Calu3 (cell line): ENCODE measurements around the gene TRIO. TPM values are rescaled to one million over a fixed set of nuclear protein-coding genes. Genes with fewer than 3 reads are reported as not detected.

Experiments used
- BruUV-seq: library from RNA; stranded (reverse); fragments of 400-500 nt; replicated peaks from 2 replicates; lab custom pipeline; 2021; lab: Mats Ljungman, UMichigan
- CTCF ChIA-PET: fragments of 300-600 bp; sonication (Branson Sonifier 250); formaldehyde crosslinking; loops from one replicate; lab custom pipeline; 2022; ENCODE audit warnings: antibody characterized with exemption; lab: Charles Lee
- DNase-seq: peaks from one replicate; pipeline ENCODE4 v3.0.0; 2022
- H3K27ac Mint-ChIP-seq: one replicate; pipeline ENCODE4 v1.8.0; 2022; ENCODE audit warnings: mixed read lengths; ENCODE audit not compliant: unreplicated experiment
- H3K27me3 Mint-ChIP-seq: one replicate; pipeline ENCODE4 v1.8.0; 2022; ENCODE audit warnings: mixed read lengths; ENCODE audit not compliant: unreplicated experiment
- H3K36me3 Mint-ChIP-seq: one replicate; pipeline ENCODE4 v1.8.0; 2022; ENCODE audit warnings: mild to moderate bottlenecking, moderate library complexity, mixed read lengths; ENCODE audit not compliant: insufficient read depth, unreplicated experiment
- H3K4me1 Mint-ChIP-seq: one replicate; pipeline ENCODE4 v1.8.0; 2022; ENCODE audit warnings: mild to moderate bottlenecking, low read depth, mixed read lengths; ENCODE audit not compliant: unreplicated experiment
- H3K4me3 Mint-ChIP-seq: one replicate; pipeline ENCODE4 v1.8.0; 2022; ENCODE audit warnings: mild to moderate bottlenecking, low read depth, moderate library complexity, mixed read lengths; ENCODE audit not compliant: unreplicated experiment
- H3K9me3 Mint-ChIP-seq: one replicate; pipeline ENCODE4 v1.8.0; 2022; ENCODE audit warnings: low read depth, mixed read lengths; ENCODE audit not compliant: unreplicated experiment
- CTCF ChIP-seq: fragments of 200-600 bp; IDR thresholded peaks from one replicate; pipeline ENCODE4 v1.8.0; 2022; ENCODE audit warnings: antibody characterized with exemption; ENCODE audit not compliant: unreplicated experiment
- intact Hi-C: fragments of 100-400 bp; cut with micrococcal nuclease; formaldehyde crosslinking; loops from one replicate; pipeline ENCODE4 v1.10.0; 2022; ENCODE audit not compliant: unreplicated experiment
- total RNA-seq: library from RNA; stranded (reverse); gene quantifications from 2 replicates; pipeline ENCODE4 v1.2.3, GENCODE V29; 2022

The TRIO gene
- total RNA-seq, 1 experiment from 2014 or later, result 183 TPM

- DNase-seq, result no peak
- no peak for TF ChIP-seq CTCF
- peaks cover 48% of the 10 kb centered on the region for H3K4me1 Mint-ChIP-seq
- intact Hi-C loops, result no loop called here
- peaks cover 20% of the 10 kb centered on the region for H3K36me3 Mint-ChIP-seq
- no peaks in the 10 kb centered on the region for H3K9me3 Mint-ChIP-seq
- H3K27ac Mint-ChIP-seq, result no peak overlapping the region
- no TSS peak for BruUV-seq
- CTCF ChIA-PET, result no interaction called here
- H3K27me3 Mint-ChIP-seq, result no peaks in the 10 kb centered on the region
- no peak overlapping the region for H3K4me3 Mint-ChIP-seq
Measured at GRCh38 chr5:14225173-14225834, 82.2 kb downstream of the TRIO start.

GRCh38 chr5:14226149-14226548 is 83.0 kb downstream of the TRIO start:
- BruUV-seq, result no TSS peak
- H3K27ac Mint-ChIP-seq, result peak overlapping the region; percentile 86
- intact Hi-C loops, result no loop called here
- no peak for TF ChIP-seq CTCF
- no peak for DNase-seq
- CTCF ChIA-PET, result no interaction called here
- H3K4me1 Mint-ChIP-seq, result peaks cover 51% of the 10 kb centered on the region
- H3K27me3 Mint-ChIP-seq, result no peaks in the 10 kb centered on the region
- no peaks in the 10 kb centered on the region for H3K9me3 Mint-ChIP-seq
- no peak overlapping the region for H3K4me3 Mint-ChIP-seq
- peaks cover 20% of the 10 kb centered on the region for H3K36me3 Mint-ChIP-seq

- Mint-ChIP-seq H3K4me3 (peak overlapping the region; percentile 52), H3K4me1 (peaks cover 55% of the 10 kb centered on the region), H3K36me3 (peaks cover 16% of the 10 kb centered on the region), H3K9me3 (no peaks in the 10 kb centered on the region), H3K27ac (peak overlapping the region; percentile 86), H3K27me3 (no peaks in the 10 kb centered on the region)
- intact Hi-C loops, result no loop called here
- DNase-seq, result no peak
- CTCF ChIA-PET, result no interaction called here
- no peak for TF ChIP-seq CTCF
- no TSS peak for BruUV-seq
Measured at GRCh38 chr5:14226554-14226953, 83.4 kb downstream of the TRIO start.

- Mint-ChIP-seq H3K27me3 (no peaks in the 10 kb centered on the region), H3K9me3 (no peaks in the 10 kb centered on the region), H3K36me3 (peaks cover 12% of the 10 kb centered on the region), H3K4me3 (peak overlapping the region; percentile 52), H3K27ac (peak overlapping the region; percentile 86), H3K4me1 (peaks cover 60% of the 10 kb centered on the region)
- DNase-seq, result no peak
- no peak for TF ChIP-seq CTCF
- intact Hi-C loops, result no loop called here
- CTCF ChIA-PET, result no interaction called here
- BruUV-seq, result no TSS peak
Measured at GRCh38 chr5:14226992-14227391, 83.8 kb downstream of the TRIO start.
